HG03575 (cell line): Measurements from ENCODE around the gene ZNF532.
"Not testable (repeated sequence)": the region's sequence is repeated elsewhere in the genome, so short reads cannot be mapped to it uniquely, and the experiment has no call there.

ENCODE experiments used
- ATAC-seq: cut with Tn5 transposase; IDR thresholded peaks from one replicate; pipeline ENCODE4 v1.9.1; 2021; ENCODE audit not compliant: unreplicated experiment, insufficient number of reproducible peaks, low FRiP score; ENCODE audit errors: extremely low read depth

Gene ZNF532, protein sequence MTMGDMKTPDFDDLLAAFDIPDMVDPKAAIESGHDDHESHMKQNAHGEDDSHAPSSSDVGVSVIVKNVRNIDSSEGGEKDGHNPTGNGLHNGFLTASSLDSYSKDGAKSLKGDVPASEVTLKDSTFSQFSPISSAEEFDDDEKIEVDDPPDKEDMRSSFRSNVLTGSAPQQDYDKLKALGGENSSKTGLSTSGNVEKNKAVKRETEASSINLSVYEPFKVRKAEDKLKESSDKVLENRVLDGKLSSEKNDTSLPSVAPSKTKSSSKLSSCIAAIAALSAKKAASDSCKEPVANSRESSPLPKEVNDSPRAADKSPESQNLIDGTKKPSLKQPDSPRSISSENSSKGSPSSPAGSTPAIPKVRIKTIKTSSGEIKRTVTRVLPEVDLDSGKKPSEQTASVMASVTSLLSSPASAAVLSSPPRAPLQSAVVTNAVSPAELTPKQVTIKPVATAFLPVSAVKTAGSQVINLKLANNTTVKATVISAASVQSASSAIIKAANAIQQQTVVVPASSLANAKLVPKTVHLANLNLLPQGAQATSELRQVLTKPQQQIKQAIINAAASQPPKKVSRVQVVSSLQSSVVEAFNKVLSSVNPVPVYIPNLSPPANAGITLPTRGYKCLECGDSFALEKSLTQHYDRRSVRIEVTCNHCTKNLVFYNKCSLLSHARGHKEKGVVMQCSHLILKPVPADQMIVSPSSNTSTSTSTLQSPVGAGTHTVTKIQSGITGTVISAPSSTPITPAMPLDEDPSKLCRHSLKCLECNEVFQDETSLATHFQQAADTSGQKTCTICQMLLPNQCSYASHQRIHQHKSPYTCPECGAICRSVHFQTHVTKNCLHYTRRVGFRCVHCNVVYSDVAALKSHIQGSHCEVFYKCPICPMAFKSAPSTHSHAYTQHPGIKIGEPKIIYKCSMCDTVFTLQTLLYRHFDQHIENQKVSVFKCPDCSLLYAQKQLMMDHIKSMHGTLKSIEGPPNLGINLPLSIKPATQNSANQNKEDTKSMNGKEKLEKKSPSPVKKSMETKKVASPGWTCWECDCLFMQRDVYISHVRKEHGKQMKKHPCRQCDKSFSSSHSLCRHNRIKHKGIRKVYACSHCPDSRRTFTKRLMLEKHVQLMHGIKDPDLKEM (N-terminal part only)

GRCh38 chr18:58864146-58865032 is at the start of gene ZNF532:
Gene ZNF532 (plus strand): TSS chr18:58864877. CDS start in a region left out here.
- ATAC-seq: no peak

DNA sequence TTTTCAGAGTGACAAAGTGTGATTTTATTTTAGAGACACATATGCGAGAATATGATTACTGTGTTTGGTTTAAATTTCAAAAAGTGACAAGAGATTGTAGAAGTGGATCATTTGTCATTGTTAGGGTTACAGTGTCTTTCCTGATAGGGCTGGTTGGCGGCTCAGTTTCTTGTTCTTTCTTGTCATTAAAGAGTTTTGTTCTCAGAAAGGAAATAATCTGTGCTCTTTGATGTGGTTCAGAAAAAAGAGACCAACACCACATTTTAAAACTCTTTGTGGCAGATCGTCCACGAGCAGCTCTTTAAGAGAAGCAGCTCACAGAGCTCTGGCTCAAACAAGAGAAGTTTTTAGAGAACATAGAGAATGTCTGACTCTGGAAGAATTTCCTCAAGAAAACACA is 45.6 kb upstream of the ZNF532 start:
- ATAC-seq: no peak

DNA sequence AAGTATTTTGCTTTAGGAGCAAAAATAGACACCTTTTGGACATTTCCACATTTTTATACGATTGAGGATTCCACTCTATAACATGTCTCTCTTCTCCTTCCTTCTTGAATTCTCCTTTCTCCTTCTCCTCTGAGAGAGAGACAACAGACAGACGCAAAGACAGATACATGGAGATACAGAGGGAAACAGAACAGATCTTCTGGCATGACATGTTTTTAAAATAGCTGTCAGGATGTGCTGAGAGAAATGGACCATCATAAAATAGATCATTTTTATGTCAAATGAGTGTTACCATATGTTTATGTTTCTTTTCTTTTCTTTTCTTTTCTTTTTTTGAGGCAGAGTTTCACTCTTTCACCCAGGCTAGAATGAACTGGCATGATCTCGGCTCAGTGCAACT is 44.4 kb upstream of the ZNF532 start:
- no peak for ATAC-seq

GRCh38 chr18:58822944-58823343 is 41.7 kb upstream of the ZNF532 start:
- no peak for ATAC-seq

DNA sequence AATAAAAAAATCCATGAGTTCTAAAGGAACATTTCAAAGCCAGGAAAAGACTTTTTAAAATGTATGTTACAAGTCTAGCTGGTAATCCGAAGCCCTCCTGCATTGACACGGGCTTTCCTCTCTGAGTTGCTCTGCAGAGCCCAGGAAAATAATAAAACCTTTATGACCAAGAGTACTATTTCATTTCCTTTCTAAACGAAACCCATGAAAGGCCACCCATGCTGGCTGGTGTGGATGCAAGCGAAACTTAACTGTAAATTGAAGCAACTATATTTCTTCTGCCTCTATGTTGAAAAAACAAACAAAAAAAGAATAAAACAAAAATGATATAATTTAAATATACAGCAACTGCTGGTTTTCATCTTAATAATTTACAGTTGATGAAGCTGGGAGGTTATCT is 41.3 kb upstream of the ZNF532 start:
- ATAC-seq: no peak

DNA sequence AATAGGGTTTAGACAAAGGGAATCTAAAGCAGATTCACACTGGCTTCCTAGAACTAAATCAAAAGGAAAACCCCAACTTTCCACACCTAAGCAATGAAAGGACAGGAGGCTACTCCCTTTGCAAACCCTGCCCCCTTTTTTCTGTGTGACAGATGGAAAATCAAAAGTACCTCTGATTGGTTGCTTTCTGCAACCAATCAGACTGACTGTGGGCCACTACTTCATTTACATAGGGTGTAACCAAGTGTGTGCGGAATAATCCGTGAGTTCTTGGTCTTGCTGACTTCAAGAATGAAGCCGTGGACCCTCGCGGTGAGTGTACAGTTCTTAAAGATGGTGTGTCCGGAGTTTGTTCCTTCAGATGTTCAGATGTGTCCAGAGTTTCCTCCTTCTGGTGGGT is 37.8 kb upstream of the ZNF532 start:
- not testable (repeated sequence) for ATAC-seq

DNA sequence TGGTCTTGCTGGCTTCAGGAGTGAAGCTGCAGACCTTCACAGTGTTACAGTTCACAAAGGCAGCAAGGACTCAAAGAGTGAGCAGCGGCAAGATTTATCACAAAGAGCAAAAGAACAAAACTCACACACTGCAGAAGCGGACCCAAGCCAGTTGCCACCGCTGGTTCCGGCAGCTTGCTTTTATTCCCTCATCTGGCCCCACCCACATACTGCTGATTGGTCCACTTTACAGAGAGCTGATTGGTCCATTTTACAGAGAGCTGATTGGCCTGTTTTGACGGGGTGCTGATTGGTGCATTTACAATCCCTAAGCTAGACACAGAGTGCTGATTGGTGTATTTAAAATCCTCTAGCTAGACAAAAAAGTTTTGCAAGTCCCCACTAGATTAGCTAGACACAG is 37.2 kb upstream of the ZNF532 start:
- ATAC-seq: no peak

DNA sequence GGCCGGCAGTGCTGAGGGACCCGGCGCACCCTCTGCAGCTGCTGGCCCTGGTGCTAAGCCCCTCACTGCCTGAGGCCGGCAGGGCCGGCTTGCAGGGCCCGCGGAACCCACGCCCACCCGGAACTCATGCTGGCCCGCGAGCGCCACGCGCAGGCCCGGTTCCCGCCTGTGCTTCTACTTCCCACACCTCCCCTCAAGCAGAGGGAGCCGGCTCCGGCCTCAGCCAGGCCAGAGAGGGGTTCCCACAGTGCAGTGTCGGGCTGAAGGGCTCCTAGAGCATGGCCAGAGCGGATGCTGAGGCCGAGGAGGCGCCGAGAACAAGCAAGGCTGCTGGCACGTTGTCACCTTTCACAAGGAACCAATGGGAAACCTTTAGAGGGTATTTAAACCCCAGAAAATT is 36.8 kb upstream of the ZNF532 start:
- no peak for ATAC-seq

DNA sequence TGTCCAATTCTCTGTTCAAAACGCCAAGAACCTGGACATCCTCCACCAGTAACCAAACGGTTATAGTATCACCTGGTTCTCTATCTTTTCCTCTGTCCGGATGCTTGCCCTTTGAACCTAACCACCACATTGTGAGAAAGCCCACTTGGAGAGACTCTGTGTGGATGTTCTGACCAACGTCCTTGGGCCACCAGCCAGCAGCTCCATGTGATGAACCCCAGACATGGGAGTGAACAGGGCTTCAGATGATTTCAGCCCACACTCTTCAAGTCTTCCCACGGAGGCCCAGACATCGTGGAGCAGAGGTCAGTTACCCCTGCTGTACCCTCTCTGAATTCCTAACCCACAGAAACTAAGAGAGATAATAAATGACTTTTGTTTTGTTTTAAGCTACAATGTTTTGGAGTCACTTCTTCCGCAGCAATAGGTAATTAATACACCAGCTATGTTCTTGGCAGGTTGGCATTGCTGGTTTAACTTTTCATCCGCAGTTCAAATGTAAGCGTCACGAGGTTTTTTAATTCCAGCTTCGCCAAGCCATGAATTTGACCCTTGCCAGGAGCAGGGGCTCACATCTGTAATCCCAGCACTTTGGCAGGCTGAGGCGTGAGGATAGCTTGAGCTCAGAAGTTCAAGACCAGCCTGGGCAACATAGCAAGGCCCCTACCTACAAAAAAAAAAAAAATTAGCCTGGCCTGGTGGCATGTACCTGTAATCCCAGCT is 36.1 kb upstream of the ZNF532 start:
- no peak for ATAC-seq

DNA sequence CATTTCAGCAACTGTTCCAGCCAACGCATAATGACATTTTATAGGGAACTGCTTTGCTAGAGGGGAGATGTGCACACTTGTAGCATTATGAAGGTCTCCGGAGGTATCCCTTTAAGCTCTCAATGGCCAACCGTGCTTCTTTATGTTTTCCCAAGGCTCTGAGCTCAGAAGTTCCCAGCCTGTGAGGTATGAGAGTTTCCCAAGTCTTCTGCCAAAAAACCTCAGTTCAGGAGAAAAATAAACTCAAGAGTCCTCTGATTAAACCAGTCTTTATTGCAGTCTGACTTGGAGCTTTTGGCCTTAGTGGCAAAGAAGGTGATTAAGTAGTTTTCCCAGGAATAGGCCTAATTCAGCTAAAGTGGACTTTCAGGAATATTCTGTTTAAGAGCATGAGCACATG is 35.4 kb upstream of the ZNF532 start:
- no peak for ATAC-seq

DNA sequence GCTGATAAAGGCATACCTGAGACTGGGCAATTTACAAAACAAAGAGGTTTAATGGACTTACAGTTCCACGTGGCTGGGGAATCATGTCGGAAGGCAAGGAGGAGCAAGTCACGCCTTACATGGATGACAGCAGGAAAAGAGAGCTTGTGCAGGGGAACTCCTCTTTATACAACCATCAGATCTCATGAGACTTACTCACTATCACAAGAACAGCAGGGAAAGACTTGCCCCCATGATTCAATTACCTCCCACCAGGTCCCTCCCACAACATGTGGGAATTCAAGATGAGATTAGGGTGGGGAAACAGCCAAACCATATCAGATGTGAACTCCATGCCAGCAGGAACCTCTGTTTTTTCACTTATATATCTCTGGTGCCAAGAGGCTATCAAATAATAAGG is 34.8 kb upstream of the ZNF532 start:
- not testable (repeated sequence) for ATAC-seq

- no peak for ATAC-seq
Observed at GRCh38 chr18:58831606-58832005, 33.1 kb upstream of the ZNF532 start.

DNA sequence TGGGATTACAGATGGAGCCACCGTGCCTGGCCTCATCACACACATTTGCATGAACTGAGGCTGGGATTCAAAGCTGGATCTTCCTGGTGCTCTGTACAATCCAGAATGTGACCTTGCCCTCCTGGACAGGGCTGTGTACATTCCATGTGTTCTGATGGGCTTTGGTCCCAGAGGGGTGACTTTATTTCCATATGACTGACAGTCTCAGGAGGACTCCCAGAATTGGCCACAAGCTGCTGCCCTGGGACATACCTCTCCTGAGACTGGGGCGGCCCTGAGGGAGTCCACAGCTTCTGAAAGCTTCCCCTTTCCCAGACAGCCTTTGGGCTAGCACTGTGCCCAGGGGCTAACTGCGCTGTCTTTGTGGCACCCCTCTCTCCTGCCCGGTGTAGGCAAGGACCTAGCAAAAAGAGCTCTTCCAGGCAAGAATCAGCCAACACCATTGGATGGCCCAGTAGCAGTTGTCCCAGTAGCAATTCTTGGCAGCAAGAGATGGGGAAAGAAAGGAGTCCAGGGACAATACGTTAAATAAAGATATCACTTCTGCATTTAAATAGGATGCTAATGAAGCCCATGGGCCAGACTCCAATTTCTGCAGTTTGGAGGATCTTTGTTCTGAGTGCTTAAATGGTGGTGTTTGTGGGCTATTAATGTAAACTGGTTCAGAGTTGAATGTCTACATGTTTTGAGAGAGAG is 26.4 kb upstream of the ZNF532 start:
- ATAC-seq: no peak

- no peak for ATAC-seq
Observed at GRCh38 chr18:58838946-58839345, 25.7 kb upstream of the ZNF532 start.

- no peak for ATAC-seq
Observed at GRCh38 chr18:58842978-58843687, 21.5 kb upstream of the ZNF532 start.

GRCh38 chr18:58843688-58844035 is 21.0 kb upstream of the ZNF532 start:
- no peak for ATAC-seq

- no peak for ATAC-seq
Observed at GRCh38 chr18:58844871-58845270, 19.8 kb upstream of the ZNF532 start.
